RWPE2 (cell line): ENCODE results near the gene POU4F1.

Experiments used
- ATAC-seq: fragments of 200-7000 bp; cut with Tn5 transposase; 3 replicates; pipeline ENCODE4 v1.9.1; 2021; ENCODE audit warnings: low read depth
- DNase-seq: peaks from one replicate; pipeline ENCODE4 v3.0.0-alpha.2; 2020; ENCODE audit warnings: low spot score
- H3K27ac ChIP-seq: fragments of 450-650 bp; 2 replicates; pipeline ENCODE4 v1.5.1; 2017; ENCODE audit warnings: mild to moderate bottlenecking; ENCODE audit not compliant: poor library complexity, severe bottlenecking
- H3K27me3 ChIP-seq: fragments of 250-450 bp; sonication (Bioruptor Pico); 2 replicates; pipeline ENCODE4 v1.5.1; 2021; ENCODE audit warnings: mild to moderate bottlenecking, moderate library complexity; ENCODE audit not compliant: insufficient read depth, poor library complexity, severe bottlenecking
- H3K36me3 ChIP-seq: fragments of 250-450 bp; sonication (Bioruptor Pico); 2 replicates; pipeline ENCODE4 v1.5.1; 2020; ENCODE audit warnings: low read depth, mild to moderate bottlenecking, moderate library complexity
- H3K4me1 ChIP-seq: fragments of 250-450 bp; sonication (Bioruptor Pico); 2 replicates; pipeline ENCODE4 v1.5.1; 2021; ENCODE audit warnings: mild to moderate bottlenecking, moderate library complexity; ENCODE audit not compliant: insufficient read depth, poor library complexity, severe bottlenecking
- H3K4me3 ChIP-seq: fragments of 250-450 bp; sonication (Bioruptor Pico); 2 replicates; pipeline ENCODE4 v1.5.1; 2021; ENCODE audit warnings: mild to moderate bottlenecking, moderate library complexity; ENCODE audit not compliant: severe bottlenecking
- H3K9me3 ChIP-seq: fragments of 250-450 bp; sonication (Bioruptor Pico); 2 replicates; pipeline ENCODE4 v1.5.1; 2021; ENCODE audit warnings: mild to moderate bottlenecking, moderate library complexity; ENCODE audit not compliant: severe bottlenecking
- TF ChIP-seq, protein P1 (sequence below): fragments of 450-650 bp; IDR thresholded peaks from one replicate; pipeline ENCODE4 v1.5.1; 2017; ENCODE audit warnings: mild to moderate bottlenecking, moderate library complexity; ENCODE audit not compliant: poor library complexity, severe bottlenecking

POU4F1 gene

DNA sequence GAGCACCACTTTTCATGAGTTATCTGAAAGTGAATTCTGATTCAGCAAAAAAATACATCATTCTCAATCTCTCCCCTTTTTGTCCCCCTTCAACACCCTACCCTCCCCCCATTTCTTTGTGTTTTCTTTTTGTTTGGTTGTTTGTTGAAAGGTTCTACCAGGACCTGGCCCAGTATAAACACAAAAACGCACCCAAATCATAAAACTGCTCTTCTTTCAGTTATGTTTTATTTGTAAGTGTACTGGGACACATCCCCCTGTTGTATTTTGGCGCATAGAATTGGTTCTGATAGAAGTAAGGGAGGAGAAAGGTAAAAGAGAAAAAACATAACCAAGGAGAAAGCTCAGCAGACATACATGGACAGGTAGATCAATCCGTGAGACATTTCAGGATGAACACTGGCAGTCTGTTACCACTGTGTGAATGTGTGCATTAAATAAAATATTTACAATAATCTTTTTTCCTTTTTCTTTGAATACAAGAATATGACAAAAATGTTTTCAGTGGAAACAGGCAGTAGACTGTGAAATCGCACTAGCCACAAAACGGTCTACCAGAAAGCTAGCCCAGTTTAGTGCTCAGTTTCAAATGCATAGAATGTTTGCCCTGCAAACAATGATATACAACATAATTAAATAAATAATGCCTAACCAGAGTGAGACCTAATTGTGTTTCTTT, 4.2 kb downstream of the POU4F1 start:
- no peaks in the 10 kb centered on the region for H3K9me3 ChIP-seq
- no peaks in the 10 kb centered on the region for H3K4me1 ChIP-seq
- TF ChIP-seq, protein P1, sequence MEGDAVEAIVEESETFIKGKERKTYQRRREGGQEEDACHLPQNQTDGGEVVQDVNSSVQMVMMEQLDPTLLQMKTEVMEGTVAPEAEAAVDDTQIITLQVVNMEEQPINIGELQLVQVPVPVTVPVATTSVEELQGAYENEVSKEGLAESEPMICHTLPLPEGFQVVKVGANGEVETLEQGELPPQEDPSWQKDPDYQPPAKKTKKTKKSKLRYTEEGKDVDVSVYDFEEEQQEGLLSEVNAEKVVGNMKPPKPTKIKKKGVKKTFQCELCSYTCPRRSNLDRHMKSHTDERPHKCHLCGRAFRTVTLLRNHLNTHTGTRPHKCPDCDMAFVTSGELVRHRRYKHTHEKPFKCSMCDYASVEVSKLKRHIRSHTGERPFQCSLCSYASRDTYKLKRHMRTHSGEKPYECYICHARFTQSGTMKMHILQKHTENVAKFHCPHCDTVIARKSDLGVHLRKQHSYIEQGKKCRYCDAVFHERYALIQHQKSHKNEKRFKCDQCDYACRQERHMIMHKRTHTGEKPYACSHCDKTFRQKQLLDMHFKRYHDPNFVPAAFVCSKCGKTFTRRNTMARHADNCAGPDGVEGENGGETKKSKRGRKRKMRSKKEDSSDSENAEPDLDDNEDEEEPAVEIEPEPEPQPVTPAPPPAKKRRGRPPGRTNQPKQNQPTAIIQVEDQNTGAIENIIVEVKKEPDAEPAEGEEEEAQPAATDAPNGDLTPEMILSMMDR, result no peak
- H3K4me3 ChIP-seq, result no peak overlapping the region
- ATAC-seq (no peak), DNase-seq (no peak)
- peaks cover 96% of the 10 kb centered on the region for H3K27me3 ChIP-seq
- H3K27ac ChIP-seq, result no peak overlapping the region
- no peaks in the 10 kb centered on the region for H3K36me3 ChIP-seq

DNA sequence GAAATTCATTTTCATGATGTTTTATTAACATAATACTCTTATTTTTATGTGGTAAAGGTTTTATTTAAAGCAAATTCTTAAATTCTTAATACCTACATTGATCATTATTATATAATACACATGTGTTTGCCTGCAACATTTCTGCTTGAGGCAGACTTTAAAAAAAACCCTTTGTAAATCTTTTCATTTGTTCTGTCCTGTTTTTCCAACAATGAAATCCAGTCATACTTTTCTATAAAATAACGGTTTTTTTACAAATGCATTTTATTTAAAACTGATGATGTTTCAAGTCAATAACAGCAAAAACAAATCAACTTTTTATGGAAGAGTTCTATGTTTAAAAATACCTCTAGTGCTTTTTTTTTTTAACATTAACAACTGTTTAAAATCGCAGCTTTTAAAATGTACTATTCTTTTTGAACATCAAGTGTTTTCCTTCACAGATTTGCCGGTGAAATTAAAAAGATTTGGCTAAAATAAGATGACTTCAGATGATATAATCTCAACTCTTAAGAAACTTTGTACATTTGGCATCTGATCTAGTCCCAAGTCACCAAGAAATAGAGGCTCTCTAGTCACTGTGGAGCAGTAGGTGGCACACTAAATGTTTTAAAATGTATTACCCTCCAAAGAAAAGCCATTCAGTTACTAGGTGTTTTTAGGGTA, 5.1 kb downstream of the POU4F1 start:
- Histone ChIP-seq H3K9me3 (no peaks in the 10 kb centered on the region), H3K4me3 (no peak overlapping the region), H3K36me3 (no peaks in the 10 kb centered on the region), H3K4me1 (no peaks in the 10 kb centered on the region), H3K27me3 (peaks cover 96% of the 10 kb centered on the region), H3K27ac (no peak overlapping the region)
- TF ChIP-seq, protein P1, result no peak
- DNase-seq (no peak), ATAC-seq (no peak)

DNA sequence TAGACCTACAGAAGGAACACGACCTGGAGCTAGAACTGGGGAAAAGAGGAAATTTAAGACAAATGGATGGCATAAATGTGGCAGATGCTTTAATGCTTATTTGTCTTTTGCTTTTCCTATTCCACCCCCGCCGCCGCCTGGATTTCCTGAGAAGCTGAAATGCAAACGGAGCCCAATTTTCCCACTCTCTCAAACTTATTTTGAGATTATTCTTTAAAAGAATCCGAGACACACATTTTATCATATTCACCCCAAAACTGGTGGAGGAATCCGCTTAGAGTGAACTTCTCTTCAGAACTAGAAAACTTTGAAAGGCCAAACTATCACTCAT, 5.8 kb downstream of the POU4F1 start:
- DNase-seq (no peak), ATAC-seq (no peak)
- Histone ChIP-seq H3K4me3 (no peak overlapping the region), H3K36me3 (no peaks in the 10 kb centered on the region), H3K27me3 (peaks cover 96% of the 10 kb centered on the region), H3K27ac (no peak overlapping the region), H3K4me1 (no peaks in the 10 kb centered on the region), H3K9me3 (no peaks in the 10 kb centered on the region)
- TF ChIP-seq, protein P1, result no peak

DNA sequence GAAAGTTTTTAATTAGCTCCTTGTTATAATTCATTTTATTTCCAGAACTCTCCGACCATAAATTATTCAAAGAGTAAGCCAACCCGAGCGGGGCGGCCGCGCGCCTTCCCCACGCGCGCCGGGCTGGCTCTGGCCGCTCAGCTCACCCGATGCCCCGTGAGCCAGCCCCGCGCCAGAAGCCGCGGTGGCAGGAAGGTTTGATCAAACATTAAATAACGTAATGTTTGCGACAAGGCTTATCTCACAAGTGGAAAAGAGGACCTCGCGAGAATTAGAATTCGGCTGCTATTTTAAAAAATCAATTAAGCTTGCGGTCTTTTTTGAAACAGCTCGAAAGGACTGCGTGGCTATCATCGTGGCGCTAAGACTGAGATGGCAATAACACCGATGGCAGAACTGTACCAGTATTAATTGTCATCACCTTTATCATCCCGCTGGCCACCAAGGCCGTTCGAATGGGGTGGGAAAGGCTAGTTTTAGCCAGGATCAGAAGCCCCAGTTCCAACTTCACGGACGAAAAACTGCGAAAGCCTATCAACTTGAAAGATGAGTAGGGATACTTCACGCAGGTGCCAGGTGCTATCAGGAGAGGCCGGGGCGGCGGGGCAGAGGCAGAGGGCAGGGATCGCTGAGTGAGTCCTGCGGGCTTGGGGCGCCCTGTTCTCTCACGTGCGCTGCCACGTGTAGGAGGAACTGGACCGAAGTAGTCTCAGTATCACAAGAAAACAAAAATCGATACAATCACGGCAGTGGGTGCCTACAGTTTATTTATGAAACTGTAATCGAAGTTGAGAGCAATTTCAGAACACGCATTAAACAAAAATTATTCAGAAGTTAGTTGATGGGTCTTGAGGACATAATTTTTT, 6.4 kb downstream of the POU4F1 start:
- no peak for ATAC-seq
- peaks cover 98% of the 10 kb centered on the region for H3K27me3 ChIP-seq

More for the DNA sequence above, 6.4 kb downstream of the POU4F1 start:
- no peak for DNase-seq
- TF ChIP-seq, protein P1, result no peak
- no peaks in the 10 kb centered on the region for H3K9me3 ChIP-seq
- no peaks in the 10 kb centered on the region for H3K4me1 ChIP-seq
- no peak overlapping the region for H3K27ac ChIP-seq
- H3K36me3 ChIP-seq, result no peaks in the 10 kb centered on the region
- no peak overlapping the region for H3K4me3 ChIP-seq
